Mesothelial cell of epicardium (in vitro differentiated cells): ENCODE data around the gene SMIM5. TPM values are rescaled to one million over a fixed set of nuclear protein-coding genes. Genes with fewer than 3 reads are reported as not detected.
"Not testable (repeated sequence)": the region's sequence is repeated elsewhere in the genome, so short reads cannot be mapped to it uniquely, and the experiment has no call there.

Source experiments
- DNase-seq, 2 experiments: peaks; one replicate each; pipeline ENCODE4 v3.0.0; 2021; ENCODE audit warnings: low spot score in 2 of 2; ENCODE audit not compliant: unreplicated experiment in 2 of 2
- H3K27ac Mint-ChIP-seq: 2 replicates; pipeline ENCODE4 v1.8.0; 2021; ENCODE audit warnings: mixed read lengths
- H3K27me3 Mint-ChIP-seq: 2 replicates; pipeline ENCODE4 v1.8.0; 2021; ENCODE audit warnings: low read depth, mixed read lengths
- H3K36me3 Mint-ChIP-seq: 2 replicates; pipeline ENCODE4 v1.8.0; 2021; ENCODE audit warnings: mixed read lengths
- H3K4me1 Mint-ChIP-seq: 2 replicates; pipeline ENCODE4 v1.8.0; 2021; ENCODE audit warnings: mixed read lengths
- H3K4me3 Mint-ChIP-seq: 2 replicates; pipeline ENCODE4 v1.8.0; 2021; ENCODE audit warnings: mild to moderate bottlenecking, moderate library complexity, mixed read lengths
- H3K9me3 Mint-ChIP-seq: 2 replicates; pipeline ENCODE4 v1.8.0; 2021; ENCODE audit warnings: mixed read lengths
- CTCF ChIP-seq: fragments of 200-600 bp; sonication (generic); IDR thresholded peaks from one replicate; pipeline ENCODE4 v1.5.0; 2021; ENCODE audit warnings: antibody characterized with exemption; ENCODE audit not compliant: unreplicated experiment
- total RNA-seq: library from RNA; stranded (reverse); gene quantifications from 3 replicates; pipeline ENCODE4 v1.2.1, GENCODE V29; 2021

Gene SMIM5
- total RNA-seq, 1 donor from 2014 or later: 1.7 TPM

GRCh38 chr17:75634754-75635609 is 1.7 kb downstream of the SMIM5 start:
- H3K36me3 Mint-ChIP-seq: no peaks in the 10 kb centered on the region
- H3K27ac Mint-ChIP-seq: no peak overlapping the region
- no peak for DNase-seq
- H3K4me1 Mint-ChIP-seq: peaks cover 23% of the 10 kb centered on the region
- no peak for TF ChIP-seq CTCF
- no peaks in the 10 kb centered on the region for H3K9me3 Mint-ChIP-seq
- H3K27me3 Mint-ChIP-seq: no peaks in the 10 kb centered on the region
- no peak overlapping the region for H3K4me3 Mint-ChIP-seq

GRCh38 chr17:75635610-75636202 is 2.5 kb downstream of the SMIM5 start:
- Mint-ChIP-seq H3K27ac (no peak overlapping the region), H3K4me3 (no peak overlapping the region), H3K9me3 (no peaks in the 10 kb centered on the region), H3K36me3 (no peaks in the 10 kb centered on the region), H3K4me1 (peaks cover 27% of the 10 kb centered on the region), H3K27me3 (no peaks in the 10 kb centered on the region)
- no peak for DNase-seq
- TF ChIP-seq CTCF: no peak

- TF ChIP-seq CTCF: no peak
- Mint-ChIP-seq H3K36me3 (no peaks in the 10 kb centered on the region), H3K27me3 (no peaks in the 10 kb centered on the region), H3K4me3 (no peak overlapping the region), H3K4me1 (peaks cover 27% of the 10 kb centered on the region), H3K9me3 (no peaks in the 10 kb centered on the region), H3K27ac (no peak overlapping the region)
- peak in 1 of 2 experiments; percentile 14 for DNase-seq
Observed at GRCh38 chr17:75636381-75637142, 3.3 kb downstream of the SMIM5 start.

- no peak for DNase-seq
- H3K4me1 Mint-ChIP-seq: peaks cover 33% of the 10 kb centered on the region
- no peak overlapping the region for H3K27ac Mint-ChIP-seq
- no peaks in the 10 kb centered on the region for H3K36me3 Mint-ChIP-seq
- no peaks in the 10 kb centered on the region for H3K9me3 Mint-ChIP-seq
- H3K27me3 Mint-ChIP-seq: no peaks in the 10 kb centered on the region
- no peak overlapping the region for H3K4me3 Mint-ChIP-seq
- TF ChIP-seq CTCF: no peak
Observed at GRCh38 chr17:75637143-75637538, 3.9 kb downstream of the SMIM5 start.

GRCh38 chr17:75637551-75637950 is 4.3 kb downstream of the SMIM5 start:
- Mint-ChIP-seq H3K4me3 (no peak overlapping the region), H3K9me3 (no peaks in the 10 kb centered on the region), H3K4me1 (peaks cover 37% of the 10 kb centered on the region), H3K27me3 (no peaks in the 10 kb centered on the region), H3K36me3 (no peaks in the 10 kb centered on the region), H3K27ac (no peak overlapping the region)
- TF ChIP-seq CTCF: no peak
- DNase-seq: peak in 1 of 2 experiments; percentile 11

GRCh38 chr17:75638039-75638438 is 4.8 kb downstream of the SMIM5 start:
- H3K27me3 Mint-ChIP-seq, H3K27ac Mint-ChIP-seq, H3K4me3 Mint-ChIP-seq, H3K36me3 Mint-ChIP-seq, DNase-seq, H3K9me3 Mint-ChIP-seq: not testable (repeated sequence)
- peaks cover 38% of the 10 kb centered on the region for H3K4me1 Mint-ChIP-seq
